Measurements from ENCODE around the gene MKNK1.
A peak's percentile ranks its signal among the peaks of the same experiment; 100 is the strongest.

The MKNK1 gene

DNA sequence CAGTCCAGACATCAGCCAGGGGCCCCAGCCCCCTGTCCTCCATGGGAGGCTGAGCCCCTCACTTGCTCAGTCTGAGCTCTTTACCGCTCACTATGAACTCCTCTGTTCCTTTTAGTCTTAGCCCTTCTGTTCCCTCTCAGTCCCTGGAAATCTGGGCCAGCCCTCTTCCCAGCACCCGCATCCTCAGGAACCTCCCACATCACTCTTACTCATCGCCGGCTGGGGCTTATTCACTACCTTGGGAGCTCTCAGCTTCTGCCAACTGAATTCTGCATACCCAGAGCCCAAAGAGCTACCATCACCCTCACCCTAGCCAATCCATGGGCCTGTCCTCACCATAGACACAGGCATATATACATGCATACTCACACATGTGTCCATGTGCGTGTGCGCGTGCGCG, 64.1 kb downstream of the MKNK1 start:
- DNase-seq (ENCODE audit: low read depth), result no peak

DNA sequence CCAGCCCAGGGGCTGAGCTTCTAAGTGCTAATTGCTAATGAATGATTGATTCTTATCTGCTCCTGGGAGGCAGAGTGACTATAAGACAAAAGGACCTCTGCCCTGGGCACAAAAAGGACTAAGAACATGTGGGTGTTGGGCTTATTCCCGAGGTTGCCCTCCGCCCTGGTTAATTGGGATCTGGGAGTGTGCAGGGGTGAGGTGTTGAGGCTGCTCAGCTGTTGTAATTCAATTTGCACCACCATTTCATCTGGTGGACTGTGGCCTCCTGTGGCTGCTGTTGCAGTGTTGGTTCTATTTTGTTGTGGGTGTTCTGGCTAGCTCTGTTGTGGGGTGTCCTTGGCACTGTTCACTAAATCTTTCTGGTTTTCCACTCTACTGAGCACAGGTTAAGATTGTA, 65.9 kb downstream of the MKNK1 start:
- DNase-seq (ENCODE audit: low read depth), result no peak

DNA sequence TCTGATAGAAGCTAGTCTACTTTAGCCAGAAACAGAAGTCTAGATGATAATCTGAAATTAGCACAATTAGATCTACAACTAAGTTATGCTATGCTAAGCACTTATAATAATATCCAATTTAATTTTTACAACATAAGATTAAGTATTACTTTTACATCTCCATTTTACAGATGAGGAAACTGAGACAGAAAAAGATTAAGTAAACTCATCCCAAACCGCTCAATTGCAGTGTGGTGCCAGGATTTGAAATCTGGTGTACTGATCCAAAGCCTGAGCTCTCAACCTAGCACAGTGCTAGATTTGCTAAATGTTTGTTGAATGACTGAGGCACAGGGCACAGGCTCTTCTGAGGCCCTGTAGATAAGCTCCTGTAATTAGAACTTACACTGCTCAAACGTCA, 66.4 kb downstream of the MKNK1 start:
- DNase-seq (ENCODE audit: low read depth), result no peak

DNA sequence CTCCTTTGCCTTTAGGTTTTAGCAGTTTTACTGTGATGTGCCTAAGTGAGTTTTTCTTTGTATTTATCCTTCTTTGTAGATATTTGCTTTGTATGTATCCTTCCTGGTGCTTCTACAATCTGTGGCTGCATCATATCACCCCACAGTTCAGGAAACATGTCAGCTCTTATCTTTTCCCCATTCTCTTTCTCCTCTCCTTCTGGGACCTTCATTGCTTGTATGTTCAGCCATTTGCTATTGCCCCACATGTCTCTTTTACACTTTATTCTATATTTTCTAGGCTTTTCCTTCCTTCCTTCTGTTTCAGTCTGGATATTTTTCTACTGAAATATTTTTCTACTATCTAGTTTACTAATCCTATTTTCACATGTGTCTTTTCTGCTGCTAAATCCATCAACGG, 67.5 kb downstream of the MKNK1 start:
- no peak for DNase-seq (ENCODE audit: low read depth)

- DNase-seq (ENCODE audit: low read depth), result no peak
Measured at GRCh38 chr1:46535063-46535462, 69.0 kb downstream of the MKNK1 start.

DNA sequence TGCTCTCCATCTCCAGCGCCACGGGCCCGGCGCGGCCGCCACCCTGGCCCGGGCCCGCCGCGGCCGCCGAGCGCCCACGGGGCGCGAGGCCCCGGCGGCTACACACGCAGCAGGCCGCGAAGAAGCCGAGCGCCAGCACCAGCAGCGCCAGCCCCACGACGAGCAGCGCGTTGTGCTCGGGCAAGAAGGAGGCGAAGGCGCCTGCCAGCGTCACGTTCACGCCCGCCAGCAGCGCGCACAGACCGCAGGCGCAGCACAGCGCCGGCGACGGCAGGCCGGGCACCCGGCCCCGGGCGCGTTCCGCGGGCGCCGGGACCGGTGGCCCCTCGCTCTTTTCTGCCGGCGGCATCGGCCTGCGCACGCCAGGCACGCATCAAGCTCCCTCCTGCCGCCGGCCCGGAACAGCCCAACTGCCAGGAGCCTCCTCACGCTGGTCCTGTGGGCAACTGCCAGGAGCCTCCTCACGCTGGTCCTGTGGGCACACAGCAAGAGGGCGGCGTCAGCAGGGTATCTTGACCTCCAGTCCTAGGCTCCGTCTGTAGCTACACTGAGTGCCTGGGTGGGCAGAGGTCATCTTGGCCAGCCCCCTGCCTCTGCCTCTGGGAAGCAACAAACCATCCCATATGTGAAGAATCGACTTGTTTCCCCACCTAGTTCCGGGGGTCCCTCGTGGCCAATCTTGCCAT, 70.7 kb downstream of the MKNK1 start:
- DNase-seq (ENCODE audit: low read depth), result peak; percentile 22

GRCh38 chr1:46532498-46533178, 71.4 kb downstream of the MKNK1 start:
- peak; percentile 48 for DNase-seq (ENCODE audit: low read depth)

DNA sequence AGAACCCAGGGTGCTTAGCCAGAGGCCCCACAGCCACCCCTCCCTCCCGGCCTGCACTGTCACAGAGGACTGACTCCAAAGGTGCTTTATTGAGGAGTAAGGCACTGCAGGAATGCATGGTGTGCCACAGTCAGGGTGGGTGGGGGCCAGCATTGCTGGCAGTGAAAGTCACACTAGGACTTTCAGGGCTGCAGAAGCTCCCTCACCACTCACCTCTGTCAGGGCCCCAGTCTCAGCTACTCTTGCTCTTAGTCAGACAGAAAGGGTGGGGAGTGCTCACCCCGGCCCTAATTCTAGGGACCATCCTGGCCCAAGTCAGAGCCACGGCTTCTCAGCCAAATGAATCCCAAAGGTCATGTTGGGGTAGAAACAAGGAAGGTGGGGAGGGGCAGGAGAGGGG, 72.0 kb downstream of the MKNK1 start:
- no peak for DNase-seq (ENCODE audit: low read depth)

DNA sequence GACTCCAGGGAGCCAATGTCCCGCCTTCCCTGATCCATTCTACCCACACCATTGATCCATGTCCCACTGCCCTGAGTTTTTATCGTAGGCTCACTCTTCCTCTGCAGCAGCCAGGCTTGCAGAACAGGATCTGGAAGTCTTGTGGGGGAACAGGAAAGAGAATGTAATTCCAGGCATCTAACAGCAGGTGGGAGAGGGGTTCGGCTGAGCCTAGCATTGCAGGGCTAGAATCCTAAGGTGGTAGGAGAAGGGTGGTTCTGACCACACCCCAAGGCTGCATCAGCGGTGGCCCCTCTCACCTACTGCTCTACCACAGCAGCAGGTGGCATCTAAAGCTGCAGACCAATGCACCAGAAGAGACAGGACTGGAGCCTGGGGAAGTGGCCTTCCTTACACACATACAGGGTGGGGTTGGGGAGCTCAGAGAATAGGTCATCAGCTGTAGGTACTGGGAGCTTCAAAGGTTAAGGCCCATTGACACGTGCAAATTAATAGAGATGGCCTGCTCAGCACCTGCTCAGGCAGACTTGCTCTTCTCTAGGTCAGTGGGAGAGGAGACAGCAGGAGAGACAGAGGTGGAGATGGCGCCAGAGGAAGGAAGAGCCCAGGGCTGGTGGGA, 73.2 kb downstream of the MKNK1 start:
- no peak for DNase-seq (ENCODE audit: low read depth)

GRCh38 chr1:46530311-46530710, 73.8 kb downstream of the MKNK1 start:
- no peak for DNase-seq (ENCODE audit: low read depth)

- DNase-seq (ENCODE audit: low read depth), result no peak
Measured at GRCh38 chr1:46529031-46529630, 74.9 kb downstream of the MKNK1 start.

DNA sequence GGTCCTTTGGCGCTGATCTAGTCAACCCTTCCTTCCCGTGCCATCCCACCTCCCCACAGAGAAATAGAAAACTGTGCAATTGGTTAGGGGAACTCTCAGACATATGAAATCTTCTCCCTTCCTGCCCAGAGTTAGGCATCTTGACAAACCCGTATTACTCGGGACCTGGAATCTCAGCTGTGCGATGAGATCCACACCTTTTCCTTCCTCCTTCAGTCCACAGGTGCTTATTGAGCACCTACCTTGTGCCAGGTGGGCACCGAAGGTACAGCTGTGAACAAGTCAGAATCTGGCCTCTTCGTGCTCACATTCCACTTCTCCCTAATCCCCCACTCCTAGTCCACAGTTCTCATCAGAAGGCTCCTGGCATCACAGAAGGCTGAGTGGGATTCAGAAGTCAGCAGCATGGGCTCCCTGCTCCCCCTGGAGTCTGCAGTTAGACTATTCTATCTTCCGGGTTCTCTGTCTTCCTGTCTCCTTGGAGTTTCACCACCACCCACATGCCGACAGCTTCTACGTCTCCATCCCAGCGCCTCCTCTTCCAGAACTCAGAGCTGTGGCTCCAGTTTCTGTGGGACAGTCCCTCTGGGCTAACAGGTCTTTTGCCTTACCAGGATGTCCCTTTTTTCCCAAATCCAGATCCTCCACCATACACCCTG, 75.6 kb downstream of the MKNK1 start:
- DNase-seq (ENCODE audit: low read depth), result no peak

DNA sequence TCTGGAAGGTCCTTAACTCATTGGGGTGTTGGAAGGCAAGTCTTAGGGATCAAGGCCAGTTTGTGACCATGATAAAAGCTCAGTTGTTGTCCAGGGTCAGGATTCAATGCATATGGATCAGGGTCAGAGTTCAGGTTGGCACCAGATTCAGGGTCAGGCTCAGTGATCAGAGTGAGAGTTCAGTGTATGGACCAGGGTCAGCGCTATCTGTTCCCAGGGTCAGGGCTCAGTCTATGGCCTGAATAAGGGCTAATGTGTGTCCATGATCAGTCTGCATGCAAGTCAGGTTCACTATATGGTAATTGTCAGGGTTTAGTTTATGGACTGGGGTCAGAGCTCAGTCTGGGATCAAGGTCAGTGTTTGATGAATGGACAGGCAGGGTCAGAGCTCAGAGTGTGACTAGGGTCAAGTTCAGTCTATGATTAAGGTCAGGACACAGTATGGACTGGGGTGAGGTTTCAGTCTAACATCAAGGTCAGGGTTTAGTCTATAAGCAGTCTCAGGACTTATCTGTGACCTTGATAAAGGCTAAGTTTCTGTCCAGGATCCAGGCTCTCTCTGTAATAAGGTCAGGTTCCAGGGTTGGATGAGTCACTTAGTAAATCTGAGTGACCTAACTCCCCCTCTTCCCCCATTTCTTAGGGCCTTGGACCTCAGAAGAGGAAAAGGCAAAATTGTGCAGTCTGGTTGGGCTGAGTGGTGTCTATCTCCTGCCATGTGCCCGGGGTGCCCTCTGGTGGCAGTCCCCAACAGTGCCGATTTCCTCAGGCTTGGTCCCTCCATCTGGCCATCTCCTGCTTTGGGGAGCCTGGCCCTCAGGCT, 76.4 kb downstream of the MKNK1 start:
- peak; percentile 44 for DNase-seq (ENCODE audit: low read depth)

GRCh38 chr1:46526691-46527291, 77.3 kb downstream of the MKNK1 start:
- no peak for DNase-seq (ENCODE audit: low read depth)

DNA sequence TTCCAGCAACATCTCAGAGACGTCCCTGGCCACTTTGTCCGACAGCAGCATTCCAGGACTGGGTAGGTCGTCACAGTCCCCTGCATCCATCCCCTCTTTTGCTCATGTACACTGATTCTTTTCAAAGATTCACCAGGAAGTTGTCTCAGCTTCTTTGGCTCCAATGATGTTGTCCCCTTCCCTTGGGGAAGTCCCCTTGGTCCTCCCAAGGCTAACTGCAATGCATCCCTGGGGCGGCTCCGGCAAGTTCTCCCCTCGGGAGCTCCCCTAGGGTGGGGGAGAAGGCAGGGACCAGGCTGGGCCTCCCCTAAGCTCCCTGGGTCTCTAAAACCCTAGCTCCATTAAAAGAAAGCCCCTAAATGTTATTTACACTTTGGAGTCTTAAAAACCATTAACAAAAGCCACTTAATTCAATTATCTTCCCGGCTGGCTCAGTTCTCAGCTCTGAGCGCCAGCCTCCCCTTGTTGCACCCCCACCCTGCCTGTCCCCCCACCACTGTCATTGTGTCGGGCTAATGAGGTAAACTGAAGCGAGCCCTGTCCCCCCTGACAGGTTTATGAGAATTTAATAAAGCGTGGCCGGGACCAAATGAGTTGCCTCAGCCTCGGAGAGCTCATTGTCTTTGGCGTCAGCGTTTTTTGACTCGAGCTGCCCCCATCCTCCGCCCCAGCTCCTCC, 77.9 kb downstream of the MKNK1 start:
- no peak for DNase-seq (ENCODE audit: low read depth)

GRCh38 chr1:46525253-46525983, 78.7 kb downstream of the MKNK1 start:
- DNase-seq (ENCODE audit: low read depth), result no peak

- no peak for DNase-seq (ENCODE audit: low read depth)
Measured at GRCh38 chr1:46524843-46525242, 79.2 kb downstream of the MKNK1 start.

GRCh38 chr1:46523496-46524353, 80.3 kb downstream of the MKNK1 start:
- no peak for DNase-seq (ENCODE audit: low read depth)

DNA sequence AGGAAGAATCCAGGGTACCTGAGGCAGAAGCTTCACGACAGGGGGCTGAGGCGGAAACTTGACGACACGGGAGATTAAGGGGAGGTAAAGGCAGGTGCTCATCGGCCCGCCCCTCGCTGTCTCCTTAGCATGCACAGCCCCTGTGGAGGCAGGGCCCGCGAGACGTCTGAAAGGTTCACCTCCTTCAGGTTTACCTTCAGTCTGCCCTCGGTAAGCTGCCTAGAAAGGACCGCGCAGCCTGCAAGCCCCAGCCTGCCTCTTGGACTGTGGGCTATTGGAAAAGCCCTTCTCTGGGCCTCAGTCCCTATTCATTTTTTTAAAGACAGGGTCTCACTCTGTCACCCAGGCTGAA, 81.1 kb downstream of the MKNK1 start:
- no peak for DNase-seq (ENCODE audit: low read depth)

Measured in T follicular helper cell (primary cell).